NCI-H2227 (cell line): Measurements from ENCODE around the gene TELO2.

Experiments used
- DNase-seq: peaks from one replicate; lab custom pipeline; 2025; ENCODE audit not compliant: unreplicated experiment; lab: John Stamatoyannopoulos, UW

TELO2 gene

GRCh38 chr16:1533443-1533951 is 40.3 kb downstream of the TELO2 start, which contains the start of gene TMEM204:
TMEM204 (plus strand) TSS chr16:1533666; CDS start chr16:1534276, 610 bp downstream.
- DNase-seq: no peak

- no peak for DNase-seq
These were observed 41.2 kb downstream of the TELO2 start for GRCh38 chr16:1534021-1535020.

- no peak for DNase-seq
These were observed 42.5 kb downstream of the TELO2 start for GRCh38 chr16:1535391-1536291.

- no peak for DNase-seq
These were observed 43.4 kb downstream of the TELO2 start for GRCh38 chr16:1536601-1537000.

GRCh38 chr16:1537138-1537577 is 44.0 kb downstream of the TELO2 start:
- DNase-seq: no peak

- no peak for DNase-seq
These were observed 44.7 kb downstream of the TELO2 start for GRCh38 chr16:1537763-1538289.

- DNase-seq: no peak
These were observed 45.8 kb downstream of the TELO2 start for GRCh38 chr16:1538804-1539520.

GRCh38 chr16:1539720-1540555 is 46.8 kb downstream of the TELO2 start:
- no peak for DNase-seq

GRCh38 chr16:1540556-1540855 is 47.3 kb downstream of the TELO2 start:
- no peak for DNase-seq

- DNase-seq: no peak
These were observed 48.4 kb downstream of the TELO2 start for GRCh38 chr16:1541293-1542165.

- DNase-seq: no peak
These were observed 49.0 kb downstream of the TELO2 start for GRCh38 chr16:1542166-1542500.

GRCh38 chr16:1542533-1542932 is 49.4 kb downstream of the TELO2 start:
- DNase-seq: no peak

GRCh38 chr16:1543085-1543896 is 50.1 kb downstream of the TELO2 start:
- DNase-seq: no peak

GRCh38 chr16:1545044-1546040 is 52.2 kb downstream of the TELO2 start:
- no peak for DNase-seq

GRCh38 chr16:1546430-1546829 is 53.3 kb downstream of the TELO2 start:
- no peak for DNase-seq

- no peak for DNase-seq
These were observed 55.1 kb downstream of the TELO2 start for GRCh38 chr16:1548233-1548632.

- DNase-seq: no peak
These were observed 55.6 kb downstream of the TELO2 start for GRCh38 chr16:1548727-1549126.
